Measurements from ENCODE around the gene FAM222A. TPM values are rescaled to one million over a fixed set of nuclear protein-coding genes. Genes with fewer than 3 reads are reported as not detected.

Gene FAM222A
- total RNA-seq, 2 experiments from 2014 or later: 0.76 to 1.0 TPM

GRCh38 chr12:109776624-109777023 is 63.0 kb downstream of the FAM222A start:
- no peak for TF ChIP-seq CTCF (IDR thresholded peaks at IDR 0.05)
- Mint-ChIP-seq H3K27ac (no peak overlapping the region), H3K4me3 (no peak overlapping the region), H3K9me3 (no peaks in the 10 kb centered on the region), H3K36me3 (ENCODE audit: low read depth) (no peaks in the 10 kb centered on the region), H3K27me3 (no peaks in the 10 kb centered on the region), H3K4me1 (ENCODE audit: low read depth) (peaks cover 5% of the 10 kb centered on the region)
- ChIA-PET POLR2A (no interaction called here), CTCF (interaction anchor here (1.1 to 7.4 kb wide), 9 partner anchors 57 to 349 kb away, joined by 3 to 59 read pairs (median 9); partner anchors contain the start of genes FAM222A and MVK)
- DNase-seq: no peak
- intact Hi-C loops (cut with micrococcal nuclease): loop anchor here (5.0 kb wide), 2 partner anchors 179 to 259 kb away; no protein-coding TSS in a partner anchor
- no peak for ATAC-seq

GRCh38 chr12:109777544-109777943 is 63.9 kb downstream of the FAM222A start:
- peak; percentile 86 for ATAC-seq
- ChIA-PET CTCF (interaction anchor here (1.0 to 7.4 kb wide), 5 partner anchors 68 to 349 kb away, joined by 3 to 59 read pairs (median 17); no protein-coding TSS in a partner anchor), POLR2A (no interaction called here)
- H3K9me3 Mint-ChIP-seq: no peaks in the 10 kb centered on the region
- H3K36me3 Mint-ChIP-seq (ENCODE audit: low read depth): no peaks in the 10 kb centered on the region
- H3K27ac Mint-ChIP-seq: no peak overlapping the region
- TF ChIP-seq CTCF (IDR thresholded peaks at IDR 0.05): no peak
- DNase-seq: peak; percentile 71
- intact Hi-C loops (cut with micrococcal nuclease): loop anchor here (5.0 kb wide), 2 partner anchors 180 to 260 kb away; no protein-coding TSS in a partner anchor
- H3K4me1 Mint-ChIP-seq (ENCODE audit: low read depth): peaks cover 5% of the 10 kb centered on the region
- no peaks in the 10 kb centered on the region for H3K27me3 Mint-ChIP-seq
- H3K4me3 Mint-ChIP-seq: peak overlapping the region; percentile 50

- intact Hi-C loops (cut with micrococcal nuclease): loop anchor here (5.0 kb wide), 2 partner anchors 181 to 261 kb away; no protein-coding TSS in a partner anchor
- DNase-seq: no peak
- Mint-ChIP-seq H3K4me1 (ENCODE audit: low read depth) (peaks cover 5% of the 10 kb centered on the region), H3K36me3 (ENCODE audit: low read depth) (no peaks in the 10 kb centered on the region), H3K4me3 (no peak overlapping the region), H3K27me3 (no peaks in the 10 kb centered on the region), H3K27ac (no peak overlapping the region), H3K9me3 (no peaks in the 10 kb centered on the region)
- no peak for TF ChIP-seq CTCF (IDR thresholded peaks at IDR 0.05)
- no peak for ATAC-seq
- CTCF ChIA-PET: interaction anchor here (7.4 kb wide), 1 partner anchor 260 kb away, joined by 53 read pairs; no protein-coding TSS in a partner anchor
- POLR2A ChIA-PET: no interaction called here
Observed at GRCh38 chr12:109778684-109779083, 65.1 kb downstream of the FAM222A start.

GRCh38 chr12:109779382-109779781 is 65.8 kb downstream of the FAM222A start:
- ATAC-seq (no peak), DNase-seq (no peak)
- H3K4me3 Mint-ChIP-seq: no peak overlapping the region
- no peaks in the 10 kb centered on the region for H3K36me3 Mint-ChIP-seq (ENCODE audit: low read depth)
- no peaks in the 10 kb centered on the region for H3K27me3 Mint-ChIP-seq
- ChIA-PET POLR2A (no interaction called here), CTCF (interaction anchor here (1.2 to 7.4 kb wide), 3 partner anchors 66 to 261 kb away, joined by 3 to 53 read pairs (median 4); no protein-coding TSS in a partner anchor)
- no peak overlapping the region for H3K27ac Mint-ChIP-seq
- no peak for TF ChIP-seq CTCF (IDR thresholded peaks at IDR 0.05)
- H3K4me1 Mint-ChIP-seq (ENCODE audit: low read depth): peaks cover 5% of the 10 kb centered on the region
- intact Hi-C loops (cut with micrococcal nuclease): loop anchor here (5.0 kb wide), 2 partner anchors 182 to 262 kb away; no protein-coding TSS in a partner anchor
- no peaks in the 10 kb centered on the region for H3K9me3 Mint-ChIP-seq

GRCh38 chr12:109781668-109782325 is 68.2 kb downstream of the FAM222A start:
- CTCF ChIA-PET: interaction anchor here (1.1 to 1.2 kb wide), 2 partner anchors 12 to 63 kb away, joined by 3 to 4 read pairs; no protein-coding TSS in a partner anchor
- H3K4me1 Mint-ChIP-seq (ENCODE audit: low read depth): peaks cover 5% of the 10 kb centered on the region
- no peak for TF ChIP-seq CTCF (IDR thresholded peaks at IDR 0.05)
- H3K4me3 Mint-ChIP-seq: no peak overlapping the region
- no peak overlapping the region for H3K27ac Mint-ChIP-seq
- ATAC-seq: no peak
- intact Hi-C loops (cut with micrococcal nuclease): no loop called here
- no peak for DNase-seq
- H3K36me3 Mint-ChIP-seq (ENCODE audit: low read depth): no peaks in the 10 kb centered on the region
- POLR2A ChIA-PET: no interaction called here
- no peaks in the 10 kb centered on the region for H3K9me3 Mint-ChIP-seq
- no peaks in the 10 kb centered on the region for H3K27me3 Mint-ChIP-seq

Data from activated CD8-positive, alpha-beta T cell treated with anti-CD3 and anti-CD28 coated beads for 36 hours (primary cell).